K562 (cell line): ENCODE results near the gene BHLHE40. TPM values are rescaled to one million over a fixed set of nuclear protein-coding genes. Genes with fewer than 3 reads are reported as not detected.

Source experiments
- ARNT ChIP-seq, 2 experiments: fragments of 450-650 bp; IDR thresholded peaks; 2 replicates each; pipeline ENCODE4 v1.6.1; 2016; ENCODE audit warnings: mild to moderate bottlenecking in 1 of 2
- ATF3 ChIP-seq, 2 experiments: fragments of 450-650 bp in 1 of 2; sonication (generic) in 1 of 2; formaldehyde crosslinking in 1 of 2; IDR thresholded peaks in 1 of 2; conservative IDR thresholded peaks in 1 of 2; 2 replicates each; pipeline versions ENCODE4 v1.6.1 to v1.8.1; 2016 to 2023; ENCODE audit warnings: mild to moderate bottlenecking in 2 of 2, moderate library complexity in 2 of 2, inconsistent platforms in 1 of 2, missing genetic modification reagents in 1 of 2
- E2F3 ChIP-seq: fragments of 250-450 bp; sonication (Bioruptor Pico); IDR thresholded peaks from 2 replicates; pipeline ENCODE4 v1.4.0; 2020; ENCODE audit warnings: mild to moderate bottlenecking
- E2F6 ChIP-seq, 2 experiments: IDR thresholded peaks; 2 replicates each; pipeline ENCODE4 v1.6.1; 2011; ENCODE audit warnings: borderline replicate concordance in 1 of 2, control low read depth in 1 of 2, low read depth in 1 of 2, low read length in 1 of 2, mild to moderate bottlenecking in 1 of 2, mixed read lengths in 1 of 2, moderate library complexity in 1 of 2; ENCODE audit not compliant: insufficient read depth in 1 of 2, insufficient read length in 1 of 2, poor library complexity in 1 of 2, severe bottlenecking in 1 of 2; ENCODE audit errors: extremely low read depth in 1 of 2
- HMGN3 ChIP-seq: IDR thresholded peaks from 2 replicates; pipeline ENCODE4 v1.6.1; 2011; ENCODE audit warnings: borderline replicate concordance, low read depth, mild to moderate bottlenecking, mixed read lengths, low read length; ENCODE audit not compliant: insufficient read length; ENCODE audit errors: extremely low read depth
- HOXB6 ChIP-seq: fragments of 250-450 bp; sonication (Bioruptor Pico); IDR thresholded peaks from 2 replicates; pipeline ENCODE4 v1.5.1; 2022; ENCODE audit warnings: mild to moderate bottlenecking, borderline replicate concordance
- NR2C2 ChIP-seq, 2 experiments: fragments of 200-800 bp in 1 of 2; sonication (Bioruptor generic) in 1 of 2; sonication (generic) in 1 of 2; formaldehyde crosslinking in 1 of 2; IDR thresholded peaks; 2 replicates each; pipeline versions ENCODE4 v1.6.1 to v1.8.0; 2016 to 2022; ENCODE audit warnings: mild to moderate bottlenecking in 1 of 2, missing compliant biosample characterization in 1 of 2, missing genetic modification characterization in 1 of 2, missing genetic modification reagents in 1 of 2
- RAD21 ChIP-seq, 2 experiments: fragments of 250-450 bp in 1 of 2; fragments of 450-650 bp in 1 of 2; sonication (Bioruptor Pico) in 1 of 2; formaldehyde crosslinking in 1 of 2; IDR thresholded peaks in 1 of 2; conservative IDR thresholded peaks in 1 of 2; 2 replicates each; pipeline versions ENCODE4 v1.4.0 to v1.8.0; 2020 to 2022; ENCODE audit warnings: mild to moderate bottlenecking in 2 of 2, moderate library complexity in 1 of 2
- RB1 ChIP-seq: fragments of 450-650 bp; IDR thresholded peaks from 2 replicates; pipeline ENCODE4 v1.6.1; 2017; ENCODE audit warnings: low read depth, mild to moderate bottlenecking
- RNF219 ChIP-seq: fragments of 250-450 bp; sonication (Bioruptor Pico); IDR thresholded peaks from 2 replicates; pipeline ENCODE4 v1.5.0; 2022; ENCODE audit warnings: mild to moderate bottlenecking
- TFE3 ChIP-seq: fragments of 450-650 bp; formaldehyde crosslinking; IDR thresholded peaks from 2 replicates; pipeline ENCODE4 v1.4.0; 2020; ENCODE audit warnings: mild to moderate bottlenecking, mixed read lengths
- ZFP91 ChIP-seq: sonication (generic); formaldehyde crosslinking; IDR thresholded peaks from 2 replicates; pipeline ENCODE4 v1.8.0; 2022; ENCODE audit warnings: mild to moderate bottlenecking, missing genetic modification reagents
- ZNF12 ChIP-seq: sonication (generic); formaldehyde crosslinking; IDR thresholded peaks from 2 replicates; pipeline ENCODE4 v1.4.0; 2020; ENCODE audit warnings: mild to moderate bottlenecking, missing genetic modification reagents
- ZNF134 ChIP-seq: fragments of 250-450 bp; sonication (Bioruptor Pico); conservative IDR thresholded peaks from 2 replicates; pipeline ENCODE4 v1.4.0; 2020
- ZNF274 ChIP-seq: IDR thresholded peaks from 2 replicates; pipeline ENCODE4 v1.6.1; 2011; ENCODE audit warnings: low read depth, mild to moderate bottlenecking, low read length, moderate library complexity, borderline replicate concordance
- ZNF695 ChIP-seq: fragments of 450-650 bp; formaldehyde crosslinking; IDR thresholded peaks from 2 replicates; pipeline ENCODE4 v1.4.0; 2020; ENCODE audit warnings: mild to moderate bottlenecking, moderate library complexity
- polyA plus RNA-seq, 8 experiments: library from polyadenylated mRNA; depleted of rRNA in 4 of 8; stranded (reverse) in 5 of 8; unstranded in 3 of 8; fragments of >200 nt; fragmentation: Nextera tagmentation in 2 of 8; fragmentation: Illumina TruSeq in 1 of 8; extraction: Ambion mirVana in 2 of 8; extraction: Trizol in 1 of 8; gene quantifications; 2 replicates each; pipeline versions ENCODE4 v1.2.1 to v1.2.3, GENCODE V29; 2011 to 2014; ENCODE audit warnings: inconsistent platforms in 1 of 8, missing spikeins in 1 of 8
- total RNA-seq, 7 experiments: library from RNA; depleted of rRNA in 6 of 7; stranded (reverse); fragments of >200 nt in 6 of 7; fragmentation: Illumina TruSeq in 2 of 7; extraction: Trizol in 2 of 7; gene quantifications; 2 replicates each; pipeline versions ENCODE4 v1.2.1 to v1.2.3, GENCODE V29; 2011 to 2021; ENCODE audit warnings: low replicate concordance in 1 of 7

Gene BHLHE40
- total and polyA plus RNA-seq, 9 of the 15 experiments (the other 6 are each of a cell fraction or from before 2014, with no cell fraction given), result 12.0 to 83.9 (median 31.4) TPM

- TF ChIP-seq ATF3 (IDR thresholded peaks at IDR 0.05) (peak; percentile 95), ATF3 (CRISPR knock-in tag; conservative IDR thresholded peaks at IDR 0.05) (peak; percentile 87), ZNF695 (CRISPR knock-in tag) (no peak), RNF219 (CRISPR knock-in tag) (no peak), TFE3 (CRISPR knock-in tag) (peak; percentile 95), ZNF12 (CRISPR knock-in tag) (no peak), RAD21 (CRISPR knock-in tag; conservative IDR thresholded peaks at IDR 0.05 in 1 of 2, IDR thresholded peaks at IDR 0.05 in 1 of 2) (peak; percentile 25 to 36; a peak in 2 of 4 replicates), ZNF274 (no peak), E2F6 (IDR thresholded peaks at IDR 0.05; ENCODE audit: borderline replicate concordance in 1 of 2, extremely low read depth in 1 of 2, insufficient read depth in 1 of 2, insufficient read length in 1 of 2, low read depth in 1 of 2, low read length in 1 of 2, poor library complexity in 1 of 2, severe bottlenecking in 1 of 2) (peak in 1 of 2 experiments; percentile 42), ZFP91 (CRISPR knock-in tag) (no peak), RB1 (no peak), ARNT (IDR thresholded peaks at IDR 0.05) (peak; percentile 89 to 97; a peak in 3 of 4 replicates), E2F3 (CRISPR knock-in tag) (0 out of 2 replicates have a peak, but pooled peaks have one; percentile 14), ZNF134 (CRISPR knock-in tag) (no peak), NR2C2 (CRISPR knock-in tag; IDR thresholded peaks at IDR 0.05) (no peak), NR2C2 (tag; IDR thresholded peaks at IDR 0.05) (peak; percentile 90), HOXB6 (CRISPR knock-in tag) (no peak), HMGN3 (no peak)
These were observed 37.2 kb downstream of the BHLHE40 start (continued) for GRCh38 chr3:5016211-5017161.
